ENCODE measurements around the gene ATE1.
A peak's percentile ranks its signal among the peaks of the same experiment; 100 is the strongest.
"Not testable (repeated sequence)": the region's sequence is repeated elsewhere in the genome, so short reads cannot be mapped to it uniquely, and the experiment has no call there.

The ATE1 gene

DNA sequence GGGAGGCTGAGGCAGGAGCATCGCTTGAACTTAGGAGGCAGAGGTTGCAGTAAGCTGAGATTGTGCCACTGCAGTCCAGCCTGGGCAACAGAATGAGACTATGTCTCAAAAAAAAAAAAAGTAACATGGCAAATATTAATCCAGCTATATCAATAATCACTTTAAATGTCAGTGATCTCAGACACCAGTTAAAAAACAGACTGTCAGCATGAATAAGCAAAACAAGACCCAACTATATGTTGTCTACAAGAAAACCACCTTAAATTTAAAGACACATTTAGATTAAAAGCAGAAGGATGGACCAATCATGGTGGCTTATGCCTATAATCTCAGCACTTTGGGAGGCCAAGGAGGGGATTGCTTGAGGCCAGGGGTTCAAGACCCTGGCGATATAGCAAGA is 8.5 kb upstream of the ATE1 start:
- no peak for ATAC-seq
- no peak for TF ChIP-seq TOX (CRISPR knock-in tag; IDR thresholded peaks at IDR 0.05; ENCODE audit: borderline replicate concordance)
- TF ChIP-seq ISL1 (CRISPR knock-in tag; IDR thresholded peaks at IDR 0.05): no peak
- no peak for TF ChIP-seq TCF4 (CRISPR knock-in tag; IDR thresholded peaks at IDR 0.05; ENCODE audit: borderline replicate concordance)
- TF ChIP-seq, protein P1, sequence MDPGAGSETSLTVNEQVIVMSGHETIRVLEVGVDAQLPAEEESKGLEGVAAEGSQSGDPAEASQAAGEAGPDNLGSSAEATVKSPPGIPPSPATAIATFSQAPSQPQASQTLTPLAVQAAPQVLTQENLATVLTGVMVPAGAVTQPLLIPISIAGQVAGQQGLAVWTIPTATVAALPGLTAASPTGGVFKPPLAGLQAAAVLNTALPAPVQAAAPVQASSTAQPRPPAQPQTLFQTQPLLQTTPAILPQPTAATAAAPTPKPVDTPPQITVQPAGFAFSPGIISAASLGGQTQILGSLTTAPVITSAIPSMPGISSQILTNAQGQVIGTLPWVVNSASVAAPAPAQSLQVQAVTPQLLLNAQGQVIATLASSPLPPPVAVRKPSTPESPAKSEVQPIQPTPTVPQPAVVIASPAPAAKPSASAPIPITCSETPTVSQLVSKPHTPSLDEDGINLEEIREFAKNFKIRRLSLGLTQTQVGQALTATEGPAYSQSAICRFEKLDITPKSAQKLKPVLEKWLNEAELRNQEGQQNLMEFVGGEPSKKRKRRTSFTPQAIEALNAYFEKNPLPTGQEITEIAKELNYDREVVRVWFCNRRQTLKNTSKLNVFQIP (CRISPR knock-in tag; IDR thresholded peaks at IDR 0.05; ENCODE audit: borderline replicate concordance, low read depth): no peak
- TF ChIP-seq CSDC2 (CRISPR knock-in tag; IDR thresholded peaks at IDR 0.05): no peak
- TF ChIP-seq RARB (CRISPR knock-in tag; IDR thresholded peaks at IDR 0.05): no peak
- TF ChIP-seq TSHZ2 (CRISPR knock-in tag; IDR thresholded peaks at IDR 0.05): no peak
- TF ChIP-seq CSRNP3 (CRISPR knock-in tag; IDR thresholded peaks at IDR 0.05): no peak
- no peak for TF ChIP-seq SNAI2 (CRISPR knock-in tag; IDR thresholded peaks at IDR 0.05)
- no peak for TF ChIP-seq BACH2 (CRISPR knock-in tag; IDR thresholded peaks at IDR 0.05; ENCODE audit: borderline replicate concordance)
- TF ChIP-seq ZNF8 (CRISPR knock-in tag; IDR thresholded peaks at IDR 0.05): no peak
- no peak for TF ChIP-seq ZFP30 (CRISPR knock-in tag; IDR thresholded peaks at IDR 0.05)
- TF ChIP-seq, protein P2, sequence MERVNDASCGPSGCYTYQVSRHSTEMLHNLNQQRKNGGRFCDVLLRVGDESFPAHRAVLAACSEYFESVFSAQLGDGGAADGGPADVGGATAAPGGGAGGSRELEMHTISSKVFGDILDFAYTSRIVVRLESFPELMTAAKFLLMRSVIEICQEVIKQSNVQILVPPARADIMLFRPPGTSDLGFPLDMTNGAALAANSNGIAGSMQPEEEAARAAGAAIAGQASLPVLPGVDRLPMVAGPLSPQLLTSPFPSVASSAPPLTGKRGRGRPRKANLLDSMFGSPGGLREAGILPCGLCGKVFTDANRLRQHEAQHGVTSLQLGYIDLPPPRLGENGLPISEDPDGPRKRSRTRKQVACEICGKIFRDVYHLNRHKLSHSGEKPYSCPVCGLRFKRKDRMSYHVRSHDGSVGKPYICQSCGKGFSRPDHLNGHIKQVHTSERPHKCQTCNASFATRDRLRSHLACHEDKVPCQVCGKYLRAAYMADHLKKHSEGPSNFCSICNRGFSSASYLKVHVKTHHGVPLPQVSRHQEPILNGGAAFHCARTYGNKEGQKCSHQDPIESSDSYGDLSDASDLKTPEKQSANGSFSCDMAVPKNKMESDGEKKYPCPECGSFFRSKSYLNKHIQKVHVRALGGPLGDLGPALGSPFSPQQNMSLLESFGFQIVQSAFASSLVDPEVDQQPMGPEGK (CRISPR knock-in tag; IDR thresholded peaks at IDR 0.05; ENCODE audit: borderline replicate concordance): no peak
- TF ChIP-seq, protein P3, sequence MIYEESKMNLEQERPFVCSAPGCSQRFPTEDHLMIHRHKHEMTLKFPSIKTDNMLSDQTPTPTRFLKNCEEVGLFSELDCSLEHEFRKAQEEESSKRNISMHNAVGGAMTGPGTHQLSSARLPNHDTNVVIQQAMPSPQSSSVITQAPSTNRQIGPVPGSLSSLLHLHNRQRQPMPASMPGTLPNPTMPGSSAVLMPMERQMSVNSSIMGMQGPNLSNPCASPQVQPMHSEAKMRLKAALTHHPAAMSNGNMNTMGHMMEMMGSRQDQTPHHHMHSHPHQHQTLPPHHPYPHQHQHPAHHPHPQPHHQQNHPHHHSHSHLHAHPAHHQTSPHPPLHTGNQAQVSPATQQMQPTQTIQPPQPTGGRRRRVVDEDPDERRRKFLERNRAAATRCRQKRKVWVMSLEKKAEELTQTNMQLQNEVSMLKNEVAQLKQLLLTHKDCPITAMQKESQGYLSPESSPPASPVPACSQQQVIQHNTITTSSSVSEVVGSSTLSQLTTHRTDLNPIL (CRISPR knock-in tag; IDR thresholded peaks at IDR 0.05; ENCODE audit: low read depth): no peak
- TF ChIP-seq PPARA (CRISPR knock-in tag; IDR thresholded peaks at IDR 0.05; ENCODE audit: borderline replicate concordance): no peak

GRCh38 chr10:121935702-121936101 is 7.9 kb upstream of the ATE1 start:
- ATAC-seq: peak; percentile 44; the same call in 1 of the 3 replicates
- no peak for TF ChIP-seq ESRRG (CRISPR knock-in tag; IDR thresholded peaks at IDR 0.05)
- TF ChIP-seq TCF4 (CRISPR knock-in tag; IDR thresholded peaks at IDR 0.05; ENCODE audit: borderline replicate concordance): peak; percentile 50; the same call in 1 of the 2 replicates
- TF ChIP-seq, protein P3 (CRISPR knock-in tag; IDR thresholded peaks at IDR 0.05; ENCODE audit: low read depth): no peak
- no peak for TF ChIP-seq CSRNP3 (CRISPR knock-in tag; IDR thresholded peaks at IDR 0.05)
- TF ChIP-seq ISL1 (CRISPR knock-in tag; IDR thresholded peaks at IDR 0.05): no peak
- TF ChIP-seq ZFP30 (CRISPR knock-in tag; IDR thresholded peaks at IDR 0.05): no peak

DNA sequence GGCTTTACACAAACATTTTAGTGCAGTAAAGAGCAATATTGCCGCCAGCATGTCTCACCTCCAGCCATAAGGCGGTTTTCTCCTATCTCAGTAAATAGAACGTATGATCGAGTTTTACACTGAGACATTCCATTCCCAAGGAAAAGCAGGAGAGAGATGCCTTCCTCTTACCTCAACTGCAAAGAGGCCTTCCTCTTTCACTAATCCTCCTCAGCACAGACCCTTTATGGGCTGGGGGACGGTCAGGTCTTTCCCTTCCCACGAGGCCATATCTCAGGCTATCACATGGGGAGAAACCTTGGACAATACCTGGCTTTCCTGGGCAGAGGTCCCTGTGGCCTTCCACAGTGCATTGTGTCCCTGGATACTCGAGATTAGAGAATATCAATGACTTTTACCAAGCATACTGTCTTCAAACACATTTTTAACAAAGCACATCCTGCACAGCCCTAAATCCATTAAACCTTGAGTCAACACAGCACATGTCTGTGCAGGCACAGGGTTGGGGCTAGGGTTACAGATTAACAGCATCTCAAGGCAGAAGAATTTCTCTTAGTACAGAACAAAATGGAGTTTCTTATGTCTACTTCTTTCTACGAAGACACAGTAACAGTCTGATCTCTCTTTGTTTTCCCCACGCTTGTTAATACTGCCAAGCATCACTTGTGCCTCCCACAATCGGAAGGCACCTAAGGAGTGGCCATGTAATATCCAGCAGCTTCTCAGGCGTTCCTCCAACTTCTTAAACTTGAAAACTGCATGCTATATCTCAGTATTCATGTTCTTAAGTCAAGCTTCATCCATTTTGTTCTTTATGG is 2.6 kb upstream of the ATE1 start:
- not testable (repeated sequence) for ATAC-seq

DNA sequence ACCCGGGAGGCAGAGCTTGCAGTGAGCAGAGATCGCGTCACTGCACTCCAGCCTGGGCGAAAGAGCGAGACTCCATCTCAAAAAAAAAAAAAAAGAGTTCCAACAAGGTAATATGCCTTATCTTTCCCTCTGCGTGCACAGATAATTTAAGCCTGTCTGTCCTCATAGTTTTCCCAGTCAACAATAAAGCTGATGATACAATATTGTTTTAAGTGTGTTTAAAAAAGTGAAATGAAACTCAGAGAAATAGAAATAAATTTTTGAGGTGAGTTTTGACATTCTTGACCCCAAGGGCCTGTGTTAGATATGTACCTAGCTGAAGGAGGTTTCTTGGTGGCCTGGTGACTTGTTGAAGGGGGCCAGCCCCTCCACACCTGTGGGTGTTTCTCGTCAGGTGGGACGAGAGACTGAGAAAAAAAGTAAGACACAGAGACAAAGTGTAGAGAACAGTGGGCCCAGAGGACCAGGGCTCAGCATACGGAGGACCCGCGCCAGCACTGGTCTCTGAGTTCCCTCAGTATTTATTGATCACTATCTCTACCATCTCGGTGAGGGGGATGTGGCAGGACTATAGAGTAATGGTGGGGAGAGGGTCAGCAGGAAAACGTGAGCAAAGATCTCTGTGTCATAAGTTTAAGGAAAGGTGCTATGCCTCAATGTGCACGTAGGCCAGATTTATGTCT is 1.9 kb upstream of the ATE1 start:
- ATAC-seq: not testable (repeated sequence)

Data from SK-N-SH treated with all-trans-retinoic acid at 6 μM for 48 hours (cell line).